NCI-H128 (cell line): ENCODE results near the gene SLC12A3.

Experiments used
- DNase-seq: peaks from one replicate; lab custom pipeline; 2025; ENCODE audit not compliant: unreplicated experiment; lab: John Stamatoyannopoulos, UW

The SLC12A3 gene

GRCh38 chr16:56941092-56941491, 76.1 kb downstream of the SLC12A3 start:
- DNase-seq: no peak

GRCh38 chr16:56941856-56942331, 76.9 kb downstream of the SLC12A3 start:
- DNase-seq: no peak

- DNase-seq: no peak
Observed at GRCh38 chr16:56943761-56944375, 78.9 kb downstream of the SLC12A3 start.

- no peak for DNase-seq
Observed at GRCh38 chr16:56944954-56945839, 80.2 kb downstream of the SLC12A3 start.

GRCh38 chr16:56945847-56946527, 81.0 kb downstream of the SLC12A3 start:
- no peak for DNase-seq

- no peak for DNase-seq
Observed at GRCh38 chr16:56946767-56947603, 82.0 kb downstream of the SLC12A3 start.

GRCh38 chr16:56947604-56947995, 82.6 kb downstream of the SLC12A3 start:
- no peak for DNase-seq

- no peak for DNase-seq
Observed at GRCh38 chr16:56948234-56948633, 83.2 kb downstream of the SLC12A3 start.

- no peak for DNase-seq
Observed at GRCh38 chr16:56950051-56950450, 85.0 kb downstream of the SLC12A3 start.

- DNase-seq: no peak
Observed at GRCh38 chr16:56950455-56950854, 85.4 kb downstream of the SLC12A3 start.

- DNase-seq: no peak
Observed at GRCh38 chr16:56950881-56951771, 86.1 kb downstream of the SLC12A3 start.

- DNase-seq: no peak
Observed at GRCh38 chr16:56953006-56953405, 88.0 kb downstream of the SLC12A3 start.

GRCh38 chr16:56956076-56956475, 91.1 kb downstream of the SLC12A3 start:
- no peak for DNase-seq

GRCh38 chr16:56956756-56957155, 91.7 kb downstream of the SLC12A3 start:
- no peak for DNase-seq

- DNase-seq: no peak
Observed at GRCh38 chr16:56960681-56961281, 95.8 kb downstream of the SLC12A3 start.

- no peak for DNase-seq
Observed at GRCh38 chr16:56961386-56961785, 96.4 kb downstream of the SLC12A3 start.

GRCh38 chr16:56961851-56962281, 96.9 kb downstream of the SLC12A3 start, which contains the start of gene CETP:
Gene CETP (plus strand): TSS chr16:56961950. CDS start chr16:56961980, 30 bp downstream.
- DNase-seq: no peak

GRCh38 chr16:56964243-56965148, 99.5 kb downstream of the SLC12A3 start:
- no peak for DNase-seq
